WI38 (cell line): ENCODE data around the gene RXRA.

Experiments used
- H3K4me3 ChIP-seq: 2 replicates; pipeline ENCODE4 v1.5.1; 2011; ENCODE audit warnings: low read depth, mild to moderate bottlenecking, control low read depth, low read length
- CTCF ChIP-seq: IDR thresholded peaks from 2 replicates; pipeline ENCODE4 v1.5.1; 2012; ENCODE audit warnings: low read depth, mild to moderate bottlenecking, control low read depth, low read length

RXRA gene

GRCh38 chr9:134377976-134378375, 51.7 kb downstream of the RXRA start:
- no peak overlapping the region for H3K4me3 ChIP-seq
- TF ChIP-seq CTCF, result no peak

GRCh38 chr9:134378901-134379338, 52.7 kb downstream of the RXRA start:
- no peak for TF ChIP-seq CTCF
- no peak overlapping the region for H3K4me3 ChIP-seq

GRCh38 chr9:134379831-134380365, 53.6 kb downstream of the RXRA start:
- TF ChIP-seq CTCF, result no peak
- no peak overlapping the region for H3K4me3 ChIP-seq

- H3K4me3 ChIP-seq, result no peak overlapping the region
- TF ChIP-seq CTCF, result no peak
Measured at GRCh38 chr9:134380542-134381271, 54.5 kb downstream of the RXRA start.

GRCh38 chr9:134381272-134381661, 55.0 kb downstream of the RXRA start:
- no peak for TF ChIP-seq CTCF
- H3K4me3 ChIP-seq, result no peak overlapping the region

GRCh38 chr9:134381671-134382516, 55.6 kb downstream of the RXRA start:
- no peak for TF ChIP-seq CTCF
- H3K4me3 ChIP-seq, result no peak overlapping the region

GRCh38 chr9:134382733-134383132, 56.5 kb downstream of the RXRA start:
- no peak for TF ChIP-seq CTCF
- H3K4me3 ChIP-seq, result no peak overlapping the region
